Activated CD8-positive, alpha-beta memory T cell treated with anti-CD3 and anti-CD28 coated beads, Interleukin-2, amount 50 U/mL, for 1 hour (primary cell): ENCODE measurements around the gene C19orf25.
"Not testable (repeated sequence)": the region's sequence is repeated elsewhere in the genome, so short reads cannot be mapped to it uniquely, and the experiment has no call there.

ENCODE experiments used
- DNase-seq: peaks from one replicate; pipeline ENCODE4 v3.0.0-alpha.2; 2020; ENCODE audit errors: extremely low read depth

Gene C19orf25

GRCh38 chr19:1512671-1513498, 33.9 kb upstream of the C19orf25 start, which contains the start of gene ADAMTSL5:
Gene ADAMTSL5 (minus strand): TSS chr19:1513019. CDS start chr19:1510943, 2,076 bp downstream.
- DNase-seq = no peak

- DNase-seq = no peak
These were observed 32.6 kb upstream of the C19orf25 start for GRCh38 chr19:1511318-1512317.

- no peak for DNase-seq
These were observed 31.8 kb upstream of the C19orf25 start for GRCh38 chr19:1510807-1511206.

- DNase-seq = no peak
These were observed 31.4 kb upstream of the C19orf25 start for GRCh38 chr19:1510442-1510806.

- no peak for DNase-seq
These were observed 30.8 kb upstream of the C19orf25 start for GRCh38 chr19:1509602-1510441.

GRCh38 chr19:1508507-1508856, 29.5 kb upstream of the C19orf25 start:
- DNase-seq = no peak

- DNase-seq = peak; percentile 90
These were observed 28.9 kb upstream of the C19orf25 start for GRCh38 chr19:1507763-1508506.

- DNase-seq = no peak
These were observed 28.2 kb upstream of the C19orf25 start for GRCh38 chr19:1507192-1507660.

GRCh38 chr19:1505991-1506881, 27.2 kb upstream of the C19orf25 start:
- DNase-seq = no peak

- DNase-seq = no peak
These were observed 26.0 kb upstream of the C19orf25 start for GRCh38 chr19:1505012-1505411.

GRCh38 chr19:1503925-1504773, 25.1 kb upstream of the C19orf25 start:
- DNase-seq = no peak

GRCh38 chr19:1503089-1503924, 24.3 kb upstream of the C19orf25 start:
- DNase-seq = no peak

GRCh38 chr19:1502433-1503088, 23.5 kb upstream of the C19orf25 start:
- no peak for DNase-seq

GRCh38 chr19:1501200-1501595, 22.2 kb upstream of the C19orf25 start:
- no peak for DNase-seq

- not testable (repeated sequence) for DNase-seq
These were observed 20.2 kb upstream of the C19orf25 start for GRCh38 chr19:1499231-1499630.

- DNase-seq = no peak
These were observed 18.7 kb upstream of the C19orf25 start for GRCh38 chr19:1497578-1498235.
